SK-N-SH (cell line): Measurements from ENCODE around the gene F8. TPM values are rescaled to one million over a fixed set of nuclear protein-coding genes. Genes with fewer than 3 reads are reported as not detected.

ENCODE experiments used
- CTCF ChIA-PET: fragments of 300-600, 350-600 bp; formaldehyde crosslinking; extraction: SDS; loops from one replicate; lab custom pipeline; 2021; lab: Yijun Ruan, JAX
- POLR2A ChIA-PET: fragments of 350-600 bp; sonication (Branson Sonifier 250); formaldehyde crosslinking; extraction: SDS; loops from one replicate; lab custom pipeline; 2020; ENCODE audit warnings: antibody characterized with exemption, inconsistent platforms; lab: Yijun Ruan, JAX
- DNase-seq: peaks from one replicate; pipeline ENCODE4 v3.0.0; 2012
- H2AFZ ChIP-seq: fragments of 200-600 bp; sonication (generic); 2 replicates; pipeline ENCODE4 v1.8.1; 2016; ENCODE audit warnings: antibody characterized with exemption, mild to moderate bottlenecking, low read depth
- H3F3A ChIP-seq: fragments of 200-600 bp; sonication (generic); replicated peaks from 2 replicates; pipeline ENCODE3; 2016; ENCODE audit warnings: antibody characterized with exemption, mild to moderate bottlenecking; ENCODE audit not compliant: insufficient read depth
- H3K27ac ChIP-seq, 2 experiments: fragments of 200-500 bp in 1 of 2; fragments of 200-600 bp in 1 of 2; sonication (Bioruptor generic) in 1 of 2; sonication (generic), shearing (Covaris generic) in 1 of 2; 2 replicates each; pipeline versions ENCODE4 v1.5.1 to v1.6.1; 2014 to 2016; ENCODE audit warnings: low read depth in 2 of 2, inconsistent platforms in 1 of 2, low read length in 1 of 2, mild to moderate bottlenecking in 1 of 2, mixed read lengths in 1 of 2
- H3K27me3 ChIP-seq: fragments of 200-600 bp; sonication (generic), shearing (Covaris generic); 2 replicates; pipeline ENCODE4 v1.6.1; 2016; ENCODE audit warnings: mixed run types; ENCODE audit not compliant: insufficient read depth
- H3K36me3 ChIP-seq, 2 experiments: fragments of 200-500 bp in 1 of 2; fragments of 200-600 bp in 1 of 2; sonication (Bioruptor generic) in 1 of 2; sonication (generic) in 1 of 2; replicated peaks in 1 of 2; 2 replicates each; pipeline versions ENCODE3 to v1.5.1; 2014 to 2016; ENCODE audit warnings: low read length in 1 of 2, mild to moderate bottlenecking in 1 of 2; ENCODE audit not compliant: insufficient read depth in 2 of 2, control insufficient read depth in 1 of 2
- H3K4me1 ChIP-seq, 2 experiments: fragments of 200-500 bp in 1 of 2; fragments of 200-600 bp in 1 of 2; sonication (Bioruptor generic) in 1 of 2; sonication (generic), shearing (Covaris generic) in 1 of 2; 2 replicates each; pipeline versions ENCODE4 v1.5.1 to v1.6.1; 2014 to 2016; ENCODE audit warnings: low read depth in 1 of 2, low read length in 1 of 2, mixed run types in 1 of 2; ENCODE audit not compliant: insufficient read depth in 2 of 2, control insufficient read depth in 1 of 2
- H3K4me2 ChIP-seq: fragments of 200-600 bp; sonication (generic), shearing (Covaris generic); 2 replicates; pipeline ENCODE4 v1.6.1; 2017; ENCODE audit warnings: mixed run types
- H3K4me3 ChIP-seq, 2 experiments: fragments of 200-500 bp in 1 of 2; fragments of 200-600 bp in 1 of 2; sonication (Bioruptor generic) in 1 of 2; sonication (generic), shearing (Covaris generic) in 1 of 2; 2 replicates each; pipeline versions ENCODE4 v1.5.1 to v1.8.1; 2014 to 2016; ENCODE audit warnings: low read depth in 2 of 2, inconsistent platforms in 1 of 2, low read length in 1 of 2, mild to moderate bottlenecking in 1 of 2, mixed read lengths in 1 of 2, moderate library complexity in 1 of 2
- H3K79me2 ChIP-seq: fragments of 200-600 bp; sonication (generic); 2 replicates; pipeline ENCODE4 v1.8.1; 2017; ENCODE audit warnings: mild to moderate bottlenecking; ENCODE audit not compliant: insufficient read depth
- H3K9ac ChIP-seq: fragments of 200-600 bp; sonication (generic); 2 replicates; pipeline ENCODE4 v1.6.1; 2017; ENCODE audit warnings: mixed run types
- H3K9me2 ChIP-seq: fragments of 200-600 bp; sonication (generic); 2 replicates; pipeline ENCODE4 v1.6.1; 2017; ENCODE audit warnings: mixed run types
- H3K9me3 ChIP-seq: fragments of 200-600 bp; sonication (generic); 2 replicates; pipeline ENCODE4 v1.6.1; 2017; ENCODE audit warnings: mixed run types, mild to moderate bottlenecking, moderate library complexity
- H4K20me1 ChIP-seq: fragments of 200-600 bp; sonication (generic); 2 replicates; pipeline ENCODE4 v1.6.1; 2017; ENCODE audit warnings: mild to moderate bottlenecking, mixed run types; ENCODE audit not compliant: insufficient read depth
- CHD2 ChIP-seq: fragments of 150-350 bp; IDR thresholded peaks from 2 replicates; pipeline ENCODE4 v1.6.1; 2018; ENCODE audit warnings: low read length; ENCODE audit not compliant: partially characterized antibody
- CTCF ChIP-seq: fragments of 200-600 bp; sonication (generic); IDR thresholded peaks from 2 replicates; pipeline ENCODE4 v1.6.1; 2017; ENCODE audit warnings: antibody characterized with exemption, mild to moderate bottlenecking, moderate library complexity
- ELF1 ChIP-seq: IDR thresholded peaks from 2 replicates; pipeline ENCODE4 v1.4.0; 2012
- EP300 ChIP-seq, 2 experiments: IDR thresholded peaks; 2 replicates each; pipeline versions ENCODE4 v1.4.0 to v1.6.1; 2012; ENCODE audit warnings: borderline replicate concordance in 1 of 2, low read depth in 1 of 2, low read length in 1 of 2
- FOSL2 ChIP-seq: IDR thresholded peaks from 2 replicates; pipeline ENCODE4 v1.4.0; 2012; ENCODE audit warnings: low read depth, mild to moderate bottlenecking, moderate library complexity, borderline replicate concordance
- FOXJ3 ChIP-seq: sonication (generic); formaldehyde crosslinking; IDR thresholded peaks from 2 replicates; pipeline ENCODE4 v1.5.1; 2020; ENCODE audit warnings: mild to moderate bottlenecking, missing genetic modification reagents
- FOXM1 ChIP-seq: IDR thresholded peaks from 2 replicates; pipeline ENCODE4 v1.4.0; 2012; ENCODE audit warnings: low read depth, mild to moderate bottlenecking
- GABPA ChIP-seq: IDR thresholded peaks from 2 replicates; pipeline ENCODE4 v1.4.0; 2012; ENCODE audit warnings: low read depth, mild to moderate bottlenecking
- GATA2 ChIP-seq: sonication (generic); formaldehyde crosslinking; IDR thresholded peaks from 2 replicates; pipeline ENCODE4 v1.5.0; 2020; ENCODE audit warnings: mild to moderate bottlenecking, missing genetic modification reagents
- IRF3 ChIP-seq: fragments of 150-350 bp; IDR thresholded peaks from 2 replicates; pipeline ENCODE4 v1.6.1; 2016; ENCODE audit warnings: mild to moderate bottlenecking, low read depth, low read length
- JUND ChIP-seq: IDR thresholded peaks from 2 replicates; pipeline ENCODE4 v1.4.0; 2012
- MAX ChIP-seq: IDR thresholded peaks from 2 replicates; pipeline ENCODE4 v1.4.0; 2012; ENCODE audit warnings: low read depth
- MEF2A ChIP-seq: IDR thresholded peaks from 2 replicates; pipeline ENCODE4 v1.4.0; 2012; ENCODE audit warnings: low read depth, borderline replicate concordance
- MXI1 ChIP-seq: IDR thresholded peaks from 2 replicates; pipeline ENCODE4 v1.6.1; 2012; ENCODE audit warnings: mild to moderate bottlenecking, low read depth, low read length, improper control_type of control experiment
- NFIC ChIP-seq: IDR thresholded peaks from 2 replicates; pipeline ENCODE4 v1.4.0; 2012; ENCODE audit warnings: borderline replicate concordance
- NRF1 ChIP-seq: IDR thresholded peaks from 2 replicates; pipeline ENCODE4 v1.6.1; 2012; ENCODE audit warnings: low read depth, mild to moderate bottlenecking, low read length
- POLR2AphosphoS5 ChIP-seq: IDR thresholded peaks from 2 replicates; pipeline ENCODE4 v1.6.1; 2012; ENCODE audit warnings: low read depth, low read length
- RAD21 ChIP-seq: IDR thresholded peaks from 2 replicates; pipeline ENCODE4 v1.6.1; 2012; ENCODE audit warnings: mild to moderate bottlenecking, low read length
- RCOR1 ChIP-seq: fragments of 150-350 bp; IDR thresholded peaks from 2 replicates; pipeline ENCODE4 v1.6.1; 2017; ENCODE audit warnings: antibody characterized with exemption, low read length
- RFX5 ChIP-seq: IDR thresholded peaks from 2 replicates; pipeline ENCODE4 v1.6.1; 2012; ENCODE audit warnings: mild to moderate bottlenecking, improper control_type of control experiment, low read length
- RXRA ChIP-seq: IDR thresholded peaks from 2 replicates; pipeline ENCODE4 v1.4.0; 2012; ENCODE audit warnings: low read depth, mild to moderate bottlenecking, borderline replicate concordance
- SIN3A ChIP-seq: IDR thresholded peaks from 2 replicates; pipeline ENCODE4 v1.6.1; 2012; ENCODE audit warnings: low read depth, mild to moderate bottlenecking, low read length, moderate library complexity, borderline replicate concordance
- SMC3 ChIP-seq: IDR thresholded peaks from 2 replicates; pipeline ENCODE4 v1.6.1; 2012; ENCODE audit warnings: low read depth, low read length, improper control_type of control experiment
- TAF1 ChIP-seq: IDR thresholded peaks from 2 replicates; pipeline ENCODE4 v1.6.1; 2012; ENCODE audit warnings: low read depth, mild to moderate bottlenecking, low read length, moderate library complexity, borderline replicate concordance
- TCF12 ChIP-seq: IDR thresholded peaks from 2 replicates; pipeline ENCODE4 v1.4.0; 2012
- TEAD4 ChIP-seq: IDR thresholded peaks from 2 replicates; pipeline ENCODE4 v1.4.0; 2012; ENCODE audit warnings: mild to moderate bottlenecking, borderline replicate concordance; ENCODE audit not compliant: insufficient read depth
- USF2 ChIP-seq: fragments of 150-350 bp; IDR thresholded peaks from 2 replicates; pipeline ENCODE4 v1.6.1; 2017; ENCODE audit warnings: antibody characterized with exemption, low read length, low read depth, borderline replicate concordance
- YY1 ChIP-seq: IDR thresholded peaks from 2 replicates; pipeline ENCODE4 v1.4.0; 2012; ENCODE audit warnings: low read depth, mild to moderate bottlenecking
- ZBTB33 ChIP-seq: IDR thresholded peaks from 2 replicates; pipeline ENCODE4 v1.4.0; 2012; ENCODE audit warnings: low read depth, borderline replicate concordance
- WGBS: methylation state at CpG from one replicate; pipeline ENCODE4 v1.1.6; 2017; ENCODE audit warnings: low lambda C conversion rate; 5-methylcytosine and 5-hydroxymethylcytosine counted together
- polyA plus RNA-seq, 3 experiments: library from polyadenylated mRNA; depleted of rRNA; stranded (reverse); fragments of >200 nt; gene quantifications; 2 replicates each; pipeline ENCODE4 v1.2.3, GENCODE V29; 2012

The F8 gene
- polyA plus RNA-seq, 1 of the 3 experiments (the other 2 are of a cell fraction), result 2.5 TPM

GRCh38 chrX:155070975-155071693 is 48.6 kb upstream of the F8 start, which contains the start of the genes BRCC3, CMC4 and MTCP1:
Gene BRCC3, plus strand, starts transcription at chrX:155071508. Its CDS starts 20 bp downstream, at chrX:155071528.
Gene CMC4, minus strand, starts transcription at chrX:155071136. Its CDS starts 7,113 bp downstream, at chrX:155064023.
Gene MTCP1, minus strand, starts transcription at chrX:155071136. Its CDS starts 5,126 bp downstream, at chrX:155066010.
- ChIA-PET POLR2A (no interaction called here), CTCF (interaction anchor here (6.9 kb wide), 1 partner anchor 14 kb away, joined by 35 read pairs; no protein-coding TSS in a partner anchor)
- H4K20me1 ChIP-seq, result no peaks in the 10 kb centered on the region
- peaks cover 43% of the 10 kb centered on the region for H3K79me2 ChIP-seq
- peak within 1 kb of the TSS; percentile 64 to 72 for H3K4me3 ChIP-seq
- peaks cover 0 to 10% of the 10 kb centered on the region in 2 experiments for H3K36me3 ChIP-seq
- H3K27me3 ChIP-seq, result no peaks in the 10 kb centered on the region
- H3K4me2 ChIP-seq, result peak within 1 kb of the TSS; percentile 68
- no peaks in the 10 kb centered on the region for H3K9me3 ChIP-seq
- peaks cover 5% of the 10 kb centered on the region for H3F3A ChIP-seq
- no peaks in the 10 kb centered on the region for H3K9me2 ChIP-seq
- peak within 1 kb of the TSS; percentile 83 for H3K9ac ChIP-seq
- no peaks in the 10 kb centered on the region; a peak in 2 of 4 replicates for H3K4me1 ChIP-seq
- H3K27ac ChIP-seq, result peak within 1 kb of the TSS; percentile 75 to 76
- WGBS, result 49% methylated on average over 17 of the region's 81 CpGs
- peak within 1 kb of the TSS; percentile 60; the same call in 1 of the 2 replicates for H2AFZ ChIP-seq
- DNase-seq, result peak; percentile 93
- TF ChIP-seq TEAD4 (no peak), MXI1 (peak; percentile 44; the same call in 1 of the 2 replicates), FOXM1 (no peak), SIN3A (no peak), TCF12 (no peak), JUND (no peak), MEF2A (no peak), POLR2AphosphoS5 (peak; percentile 67), RAD21 (no peak), NFIC (no peak), CTCF (no peak), ELF1 (no peak), TAF1 (peak; percentile 87), FOSL2 (no peak), RCOR1 (no peak), GABPA (no peak), ZBTB33 (no peak), EP300 (IDR thresholded peaks at IDR 0.05; ENCODE audit: borderline replicate concordance in 1 of 2, low read depth in 1 of 2, low read length in 1 of 2) (no peak), GATA2 (CRISPR knock-in tag) (no peak), IRF3 (no peak), RXRA (no peak), FOXJ3 (CRISPR knock-in tag) (no peak), USF2 (no peak), MAX (peak; percentile 70; the same call in 1 of the 2 replicates), YY1 (peak; percentile 83), SMC3 (no peak), NRF1 (peak; percentile 57), RFX5 (no peak), CHD2 (no peak)
